HK-2 (cell line): ENCODE measurements around the gene STAT5B.
A peak's percentile ranks its signal among the peaks of the same experiment; 100 is the strongest.

Experiments
- DNase-seq: peaks from one replicate; pipeline ENCODE4 v3.0.0-alpha.2; 2018; ENCODE audit not compliant: unreplicated experiment

STAT5B gene

DNA sequence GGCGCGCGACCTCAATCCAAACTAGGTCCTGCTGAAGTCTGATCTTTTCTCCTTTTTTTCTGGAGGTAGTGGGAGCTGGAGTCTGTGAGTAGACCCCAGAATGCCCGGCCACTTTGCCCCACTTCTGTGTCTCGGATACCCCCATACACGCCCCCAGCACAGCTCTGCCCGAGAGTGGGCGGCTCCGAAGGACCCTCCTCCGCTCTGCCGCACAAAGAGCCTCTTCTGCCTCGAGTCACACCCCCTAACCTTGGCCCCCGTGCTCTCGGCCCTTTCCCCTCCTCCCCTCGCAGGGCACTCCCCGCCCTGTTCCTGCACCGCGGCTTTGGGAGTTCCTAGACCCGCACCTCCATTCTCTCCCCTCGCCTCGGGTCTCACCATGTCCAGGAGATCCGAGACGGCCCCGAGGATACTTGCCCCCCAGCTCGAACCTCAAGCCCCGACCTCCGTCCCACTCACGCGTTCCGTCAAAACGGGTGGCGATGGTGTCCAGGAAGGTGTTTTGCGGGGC is 95.7 kb downstream of the STAT5B start:
- no peak for DNase-seq

DNA sequence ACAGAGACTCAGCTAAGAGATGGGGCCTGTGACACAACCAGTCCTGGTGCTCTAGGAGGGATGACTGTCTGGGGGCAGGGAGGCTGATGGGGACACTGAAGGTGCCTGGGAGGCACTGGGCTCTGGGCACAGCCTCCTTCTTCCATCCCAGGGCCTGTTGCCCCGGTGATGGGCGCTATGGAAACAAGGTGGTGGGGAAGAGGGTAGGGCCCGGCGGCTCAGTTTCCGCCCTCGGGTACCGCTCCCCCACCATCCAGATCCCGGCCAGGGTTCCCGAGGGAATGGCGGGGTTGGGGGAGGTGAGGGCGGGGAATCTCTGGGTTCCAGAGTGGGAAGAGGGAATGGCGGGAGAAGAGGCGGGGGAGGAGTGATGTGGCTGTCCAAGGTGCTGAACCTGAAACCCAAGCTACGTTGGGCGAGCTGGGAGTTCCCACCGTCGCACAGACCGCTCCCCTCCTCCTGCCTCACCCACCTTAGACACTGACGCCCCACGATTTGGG is 96.2 kb downstream of the STAT5B start:
- DNase-seq = peak; percentile 39

GRCh38 chr17:42179335-42179734 is 96.9 kb downstream of the STAT5B start:
- DNase-seq = no peak

DNA sequence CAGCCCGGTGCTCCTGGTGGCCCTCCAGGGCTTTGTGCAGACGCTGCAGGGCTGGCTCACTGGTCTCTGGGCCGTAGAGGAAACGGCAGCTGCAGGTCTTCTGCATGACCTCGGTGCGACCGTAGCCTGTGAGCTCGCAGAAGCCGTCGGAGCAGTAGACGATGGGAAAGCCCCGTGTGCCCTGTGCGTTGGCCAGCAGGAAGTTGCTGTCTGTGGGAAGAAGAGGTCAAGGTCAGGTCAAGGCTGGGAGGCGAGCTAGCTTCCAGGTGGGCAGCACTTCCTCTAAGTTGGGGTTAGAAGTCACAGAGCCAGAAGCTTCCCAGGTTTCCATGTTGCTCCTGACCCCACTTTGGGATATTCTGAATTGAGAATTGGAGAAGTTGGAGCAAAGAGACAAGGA is 97.4 kb downstream of the STAT5B start:
- DNase-seq = no peak

- no peak for DNase-seq
These were observed 98.5 kb downstream of the STAT5B start for GRCh38 chr17:42177684-42178083.

DNA sequence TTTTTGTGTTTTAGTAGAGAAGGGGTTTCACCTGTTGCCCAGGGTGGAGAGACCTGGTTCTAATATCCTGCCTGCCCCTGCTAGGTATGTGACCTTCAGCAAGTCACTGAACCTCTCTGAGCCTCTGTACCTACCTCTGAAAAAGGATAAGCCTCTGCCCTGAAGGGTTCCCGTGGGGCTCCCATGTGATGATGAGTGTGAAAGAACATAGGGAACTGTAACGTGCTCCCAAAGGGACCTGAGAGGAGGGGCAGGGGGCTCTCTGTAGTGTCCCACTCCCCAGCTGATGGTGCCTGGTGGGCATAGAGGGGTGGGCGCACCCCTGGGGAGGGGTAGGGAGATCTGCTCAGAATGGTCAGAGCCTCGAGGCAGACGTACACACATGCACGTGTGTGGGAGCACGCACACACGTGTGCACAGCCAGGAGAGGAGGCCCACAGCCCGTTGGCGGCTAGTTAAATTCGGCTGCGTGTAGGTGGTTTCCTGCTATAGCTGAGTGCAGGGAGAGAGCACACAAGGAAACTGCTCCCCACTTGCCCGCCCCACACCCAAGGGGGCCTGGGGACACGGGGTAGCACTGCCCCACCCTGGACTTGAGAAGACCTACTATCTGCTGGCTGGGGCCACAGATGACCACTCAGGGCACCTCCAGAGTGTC is 101.9 kb downstream of the STAT5B start:
- DNase-seq = no peak

- DNase-seq = no peak
These were observed 104.4 kb downstream of the STAT5B start for GRCh38 chr17:42171831-42172230.

DNA sequence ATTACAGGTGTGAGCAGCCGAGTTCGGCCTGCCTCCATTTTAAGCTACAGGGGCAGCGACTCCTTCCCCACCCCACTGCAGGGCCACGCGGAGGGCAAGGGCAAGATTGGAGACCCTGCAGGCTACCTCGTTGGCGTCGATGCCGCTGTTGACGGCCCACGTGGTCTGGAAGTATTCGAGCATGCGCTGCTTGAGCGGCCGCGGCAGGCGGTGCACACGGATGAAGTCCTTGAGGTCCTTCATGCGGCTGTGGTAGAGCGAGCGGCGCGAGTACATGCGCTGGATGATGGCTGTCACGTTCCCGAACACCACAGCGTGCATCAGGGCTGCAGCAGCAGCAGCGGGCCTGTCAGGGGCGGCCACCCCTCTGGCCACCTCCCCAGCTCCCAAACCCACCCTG is 106.8 kb downstream of the STAT5B start:
- DNase-seq = no peak

DNA sequence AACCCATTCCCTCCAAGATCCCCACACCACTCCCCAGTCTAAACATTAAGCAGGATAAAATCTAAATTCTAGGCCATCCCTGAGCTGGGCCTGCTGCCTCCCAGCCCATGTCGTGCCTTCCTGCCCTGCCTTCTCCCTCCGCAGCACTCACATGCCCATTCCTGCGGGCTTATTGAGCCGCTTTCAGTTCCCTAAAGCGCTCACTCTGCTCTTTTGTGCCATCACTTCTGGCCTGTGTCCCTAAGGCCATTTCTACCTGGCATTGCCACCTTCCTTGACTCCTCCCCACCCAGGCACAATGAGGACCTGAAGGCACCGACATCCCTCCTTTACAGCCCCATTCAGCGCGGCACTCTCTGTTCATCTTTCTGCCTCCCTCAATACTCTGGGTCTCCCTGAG is 108.4 kb downstream of the STAT5B start:
- DNase-seq = no peak

DNA sequence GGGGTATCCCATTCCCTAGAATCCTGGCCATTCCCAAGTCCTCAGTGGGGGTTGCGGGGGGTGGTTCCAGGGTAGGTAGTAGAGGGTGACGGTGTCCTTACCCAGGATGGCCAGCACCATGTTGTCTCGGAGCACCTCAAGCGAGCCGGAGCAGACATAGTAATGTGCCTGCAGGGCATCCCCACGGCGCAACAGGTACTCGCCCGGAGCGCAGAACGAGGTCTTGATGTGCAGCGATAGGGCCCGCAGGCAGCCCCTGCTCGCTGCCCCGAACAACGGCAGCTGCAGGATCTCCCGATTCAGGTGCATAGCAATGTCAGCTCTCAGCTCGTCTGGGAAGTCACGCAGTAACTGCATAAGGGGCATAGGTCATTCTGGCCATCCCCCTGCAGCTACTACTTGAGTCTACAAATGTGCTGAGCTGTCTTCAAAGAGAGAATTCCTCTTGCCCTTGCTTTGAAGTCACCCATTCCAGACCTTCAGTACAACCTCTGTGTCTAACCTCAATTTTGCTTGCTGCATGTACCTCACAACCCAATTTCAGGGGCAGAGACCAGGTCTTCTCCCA is 109.9 kb downstream of the STAT5B start:
- DNase-seq = no peak

- no peak for DNase-seq
These were observed 110.4 kb downstream of the STAT5B start for GRCh38 chr17:42165751-42166150.

DNA sequence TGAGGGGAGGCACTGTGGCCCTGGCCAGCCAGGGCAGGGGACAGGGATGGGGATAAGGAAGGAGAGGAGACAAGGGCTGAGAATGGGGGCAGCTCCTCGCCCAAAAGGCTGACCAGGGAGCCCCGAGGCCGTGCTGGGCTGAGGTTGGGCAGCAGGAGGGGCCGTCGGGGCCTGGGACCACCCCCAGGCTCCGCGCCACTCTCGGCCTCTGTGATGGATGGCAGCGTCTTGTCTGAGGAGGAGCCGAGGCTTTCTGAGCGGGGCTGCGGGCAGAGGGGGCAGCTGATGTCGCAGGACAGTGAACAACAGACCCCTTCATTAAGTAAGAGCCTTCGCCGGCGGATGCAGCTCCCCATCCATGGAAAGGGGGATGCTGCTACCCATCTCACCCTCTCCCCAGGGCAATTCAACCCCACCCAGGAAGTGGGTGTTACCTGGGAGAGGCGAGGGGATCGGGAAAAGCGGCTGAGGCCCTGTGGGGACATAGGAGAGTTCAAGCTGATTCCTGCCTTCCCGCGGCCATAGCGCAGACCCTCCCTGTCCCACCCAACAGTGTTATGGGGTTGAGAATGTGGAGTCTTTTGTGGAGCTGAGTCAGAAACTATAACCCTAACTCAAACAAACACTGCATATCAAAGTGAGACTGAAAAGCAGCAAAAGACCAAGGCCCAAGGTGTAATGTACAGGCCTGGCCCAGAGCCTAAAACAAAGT is 112.3 kb downstream of the STAT5B start:
- no peak for DNase-seq

GRCh38 chr17:42163113-42163512 is 113.1 kb downstream of the STAT5B start:
- DNase-seq = peak; percentile 27

DNA sequence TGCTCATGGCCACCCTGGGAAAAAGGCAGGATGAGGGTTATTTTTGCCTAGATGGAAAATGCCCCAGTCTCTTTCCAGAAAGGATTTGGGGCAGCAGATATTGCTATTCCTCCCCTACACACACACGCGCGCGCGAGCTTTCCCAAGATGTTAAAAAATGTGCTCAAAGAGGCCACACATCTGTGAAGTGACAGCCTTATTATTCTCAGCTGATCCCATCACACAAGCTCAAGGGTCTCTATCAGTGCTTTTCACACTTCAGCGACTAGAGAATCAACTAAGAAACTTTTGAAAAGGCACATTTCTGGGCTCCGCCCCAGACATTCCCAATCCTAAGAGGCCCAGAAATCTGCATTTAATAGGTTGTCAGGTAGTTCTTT is 115.7 kb downstream of the STAT5B start:
- DNase-seq = no peak

GRCh38 chr17:42159796-42160530 is 116.2 kb downstream of the STAT5B start:
- DNase-seq = no peak

DNA sequence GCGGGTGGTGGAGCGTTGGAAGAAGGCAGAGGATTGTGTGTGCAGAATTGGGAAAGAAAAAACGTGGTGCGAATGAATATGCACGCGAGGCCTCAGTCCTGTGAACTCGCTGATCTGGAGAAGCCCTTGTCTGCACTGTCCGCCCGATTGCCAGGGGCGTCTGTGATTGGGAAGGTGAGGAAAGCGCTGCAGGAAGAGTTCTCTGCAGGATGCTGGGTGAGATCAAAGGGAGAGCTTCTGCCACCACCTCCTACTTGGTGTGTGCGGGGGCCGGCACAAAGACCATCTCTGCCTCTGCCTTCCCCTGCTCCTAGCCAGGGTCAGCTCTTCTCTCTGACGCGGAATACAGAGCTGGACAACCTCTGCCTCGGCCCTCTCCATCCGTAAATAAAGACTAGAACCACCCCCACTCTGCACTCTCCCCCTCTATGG is 120.6 kb downstream of the STAT5B start:
- no peak for DNase-seq

GRCh38 chr17:42153919-42154742 is 122.1 kb downstream of the STAT5B start:
- peak; percentile 24 for DNase-seq
